HL-60/S4 (cell line): ENCODE results near the gene GZF1.

ENCODE experiments used
- in situ Hi-C: fragments of 300-500 bp; cut with MboI; formaldehyde crosslinking; loops from 2 replicates; pipeline ENCODE4 v1.14.3; 2022; ENCODE audit warnings: low sequenced_read_pairs

Gene GZF1

DNA sequence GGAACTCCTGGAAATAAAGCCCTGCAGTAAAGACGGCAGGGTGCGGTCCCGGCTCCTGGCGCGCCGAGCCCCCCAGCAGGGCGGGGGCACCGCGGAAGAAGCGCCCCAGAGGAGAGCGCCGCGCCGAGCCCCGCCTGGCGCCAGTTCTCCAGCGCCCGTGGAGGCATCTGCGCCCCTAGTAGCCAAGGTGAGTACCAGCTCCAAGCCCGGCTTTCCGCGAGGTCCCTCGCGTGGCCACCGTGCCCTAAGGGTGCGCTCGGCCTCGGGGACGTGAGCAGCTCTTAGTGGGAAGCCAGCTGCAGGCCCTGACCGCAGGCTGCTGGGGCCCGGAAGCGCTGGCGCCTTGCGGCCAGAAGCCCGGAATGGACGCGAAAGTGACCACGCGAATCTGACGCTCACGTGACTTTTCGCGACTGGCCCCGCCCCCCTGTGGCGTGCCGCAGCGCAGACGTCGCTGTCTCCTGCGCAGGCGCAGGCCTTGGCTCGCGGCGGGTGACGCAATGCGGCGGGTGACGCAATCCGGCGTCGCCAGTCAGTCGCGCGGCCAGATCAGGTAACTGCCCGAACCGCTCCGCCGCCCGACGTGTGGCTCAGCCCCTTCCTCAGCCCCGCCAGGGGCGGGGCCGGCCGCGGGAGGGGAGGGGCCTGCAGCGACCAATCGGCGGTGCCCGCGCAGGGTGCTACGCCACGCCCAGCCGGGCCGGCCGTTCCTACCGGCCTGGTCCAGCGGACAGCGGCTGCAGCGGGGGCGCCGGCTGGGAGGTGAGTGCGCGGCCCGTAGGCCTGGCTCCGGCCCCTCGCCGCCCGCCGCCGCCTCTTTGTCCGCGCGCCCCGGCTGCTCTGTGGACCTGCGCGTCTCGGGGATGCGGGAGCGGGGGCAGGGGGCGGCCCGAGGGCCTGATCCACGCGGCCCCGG lies at the start of gene GZF1:
TSS of gene GZF1 (plus strand) at position 707 of the 916 bp plus-strand sequence. CDS start 2,202 bp downstream, outside the sequence.
- in situ Hi-C loops = no loop called here

DNA sequence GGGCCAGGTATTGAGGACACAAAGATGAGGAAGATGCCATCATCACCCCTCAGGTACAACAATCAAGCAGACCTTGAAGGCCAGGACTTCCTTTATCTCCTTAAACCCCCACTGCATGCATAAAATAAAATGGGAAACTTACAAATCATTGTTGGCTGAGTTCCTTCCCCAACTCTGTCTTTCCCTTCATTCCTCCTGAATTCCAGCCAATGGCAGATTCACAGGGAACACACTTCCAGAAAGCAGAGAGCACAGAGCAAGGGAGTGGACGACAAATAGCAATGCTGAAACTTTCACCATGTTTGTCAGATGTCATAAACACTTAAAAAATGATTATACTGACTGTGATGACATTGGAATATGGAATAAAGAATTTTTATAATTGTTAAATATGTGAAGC lies 48.7 kb upstream of the GZF1 start:
- in situ Hi-C loops = no loop called here

DNA sequence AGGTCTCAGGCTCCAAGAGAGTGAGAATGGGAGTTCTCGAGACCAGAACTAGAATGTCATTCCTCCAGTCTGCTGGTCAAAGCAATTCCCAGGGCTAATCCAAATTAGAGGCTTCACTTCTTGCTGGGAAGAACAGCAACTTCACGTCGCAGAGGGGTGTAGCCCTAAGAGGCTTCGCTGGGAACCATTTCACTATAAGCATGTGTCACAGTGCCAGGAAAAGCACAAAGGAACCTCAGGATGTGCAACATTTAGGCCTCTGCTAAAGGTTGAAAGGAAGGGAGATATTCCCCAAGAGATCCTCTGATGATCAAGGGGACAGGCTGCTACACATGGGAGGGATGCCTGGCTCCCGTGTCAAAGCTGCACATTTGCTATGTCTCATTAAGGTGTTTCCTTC lies 47.3 kb upstream of the GZF1 start:
- in situ Hi-C loops = no loop called here

DNA sequence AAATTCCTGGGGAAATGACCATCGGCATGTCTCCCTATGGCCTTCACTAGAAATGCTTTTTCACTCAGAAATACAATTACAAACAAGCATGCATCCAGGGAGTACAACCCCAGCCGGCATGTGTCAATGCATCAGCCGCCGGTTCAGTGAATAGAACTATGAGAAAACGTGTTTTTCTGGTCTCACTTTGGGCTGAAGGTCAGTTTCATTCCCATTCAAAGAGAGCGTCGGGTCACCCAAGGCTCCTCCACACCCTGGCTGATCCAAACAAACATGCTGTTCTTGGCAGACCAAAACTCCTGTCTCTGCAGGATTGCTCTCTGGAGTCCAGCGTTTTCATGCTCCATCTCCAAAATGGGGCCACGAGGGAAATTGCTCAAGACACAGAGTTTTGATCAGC lies 46.9 kb upstream of the GZF1 start:
- in situ Hi-C loops = no loop called here

DNA sequence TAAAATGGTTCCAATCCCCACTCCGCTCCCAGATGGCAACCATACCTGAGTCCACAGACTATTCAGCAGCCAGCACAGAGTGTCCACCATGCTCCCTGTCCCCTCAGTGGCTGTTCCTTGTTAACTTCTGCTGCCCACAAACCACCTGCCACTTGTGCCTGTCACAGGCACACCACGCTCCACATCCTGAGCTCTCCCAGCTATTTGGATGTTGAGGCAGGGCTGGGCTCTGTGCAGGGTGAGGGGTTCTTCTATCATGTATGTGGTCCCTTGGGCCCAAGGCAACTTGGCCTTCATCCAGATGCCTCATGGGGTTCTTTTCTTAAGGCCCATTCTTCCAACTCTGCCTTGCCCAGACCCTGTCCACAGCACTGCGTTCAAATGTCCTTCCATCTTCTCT lies 45.4 kb upstream of the GZF1 start:
- in situ Hi-C loops = no loop called here

DNA sequence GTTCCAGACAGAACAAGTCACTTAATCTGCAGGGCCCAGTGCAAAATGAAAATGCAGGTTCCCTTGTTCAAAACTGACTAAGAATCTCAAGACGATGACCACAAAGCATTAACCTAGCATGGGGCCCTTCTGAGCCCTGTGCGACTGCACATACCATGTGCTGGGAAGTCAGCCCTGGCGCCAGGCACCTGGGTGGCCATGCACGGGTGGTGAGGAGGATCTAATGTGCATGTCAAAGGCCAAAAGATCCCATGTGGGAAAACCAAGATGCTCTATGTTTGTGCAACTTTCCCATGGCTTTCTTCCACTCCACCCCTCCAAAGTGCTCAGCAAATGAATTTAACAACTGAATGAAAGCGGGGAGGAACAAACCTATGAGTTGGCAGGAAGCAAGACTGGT lies 44.9 kb upstream of the GZF1 start:
- in situ Hi-C loops = no loop called here

DNA sequence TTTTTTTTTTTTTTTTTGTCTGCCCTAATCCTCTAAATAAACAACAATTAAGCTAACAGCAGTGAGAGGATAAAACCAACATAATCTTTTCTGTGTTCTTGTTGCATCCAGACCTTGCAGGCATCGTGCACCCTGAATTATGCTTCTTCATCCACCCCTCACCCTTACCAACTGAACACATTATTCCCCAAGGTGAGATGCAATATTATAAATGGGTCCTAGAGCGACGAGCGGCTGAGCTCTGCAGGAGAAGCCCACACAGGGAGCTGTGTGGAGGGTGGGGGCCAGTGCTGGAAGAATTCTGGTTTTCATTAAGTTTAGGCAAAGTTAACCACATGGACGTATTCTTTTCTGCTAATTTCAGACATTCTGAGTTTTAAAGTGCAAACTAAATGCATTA lies 43.6 kb upstream of the GZF1 start:
- in situ Hi-C loops = no loop called here

DNA sequence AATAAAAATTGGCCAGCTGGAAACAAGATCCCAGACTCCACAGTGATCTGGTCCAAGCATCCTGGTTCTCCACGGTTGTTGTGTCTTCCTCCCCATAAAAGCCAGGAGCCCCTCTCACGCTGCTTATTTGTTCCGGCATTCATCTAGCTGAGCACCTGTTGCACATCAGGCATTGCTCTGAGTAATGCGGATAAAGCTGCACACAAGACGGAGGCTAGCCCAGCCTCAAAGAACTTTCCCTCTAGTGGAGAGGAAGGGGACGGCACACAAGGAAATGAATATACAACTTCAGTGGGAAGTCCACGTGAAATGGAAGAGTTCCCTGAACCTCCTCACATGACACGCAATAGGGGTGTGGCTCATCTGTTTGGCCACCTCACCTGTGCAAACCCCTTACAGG lies 41.7 kb upstream of the GZF1 start:
- in situ Hi-C loops = no loop called here

DNA sequence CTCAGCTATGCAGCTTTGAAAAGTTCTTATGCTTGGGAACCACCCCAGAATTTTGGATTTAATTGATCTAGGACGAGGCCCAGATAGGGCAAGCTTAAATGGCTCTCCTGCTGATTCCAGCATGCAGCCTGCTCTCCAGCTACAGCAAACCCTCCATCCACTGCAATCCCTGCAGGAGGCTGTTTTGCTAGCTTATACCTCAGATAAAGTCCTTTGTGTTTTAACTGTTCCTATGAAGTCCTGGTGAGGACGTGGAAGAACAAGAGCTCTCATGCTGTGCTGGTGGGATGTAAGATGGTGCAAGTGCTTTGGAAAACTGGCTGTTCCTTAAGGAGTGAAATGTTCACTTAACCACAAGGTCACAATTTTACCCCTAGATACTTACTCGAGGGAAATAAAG lies 36.9 kb upstream of the GZF1 start:
- in situ Hi-C loops = no loop called here

DNA sequence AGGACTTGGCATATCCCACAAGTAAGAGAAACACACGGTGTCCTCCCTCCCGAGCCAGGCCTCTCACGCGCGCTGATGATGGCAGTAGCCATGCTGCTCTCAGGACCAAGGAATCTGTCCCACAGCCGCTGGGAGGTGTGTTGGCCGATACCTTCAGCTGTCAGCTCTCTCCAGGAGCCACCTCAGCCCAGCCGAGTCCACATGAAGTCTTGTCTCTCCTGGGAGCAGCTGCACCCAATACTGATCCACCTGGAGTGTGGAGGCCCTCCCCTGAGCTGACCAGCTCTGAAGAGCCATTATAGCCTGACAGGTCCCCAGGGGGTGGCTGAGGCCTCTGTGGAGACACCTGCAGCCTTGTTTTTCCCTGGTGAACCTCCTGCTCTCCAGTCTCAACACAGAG lies 35.2 kb upstream of the GZF1 start:
- in situ Hi-C loops = no loop called here

DNA sequence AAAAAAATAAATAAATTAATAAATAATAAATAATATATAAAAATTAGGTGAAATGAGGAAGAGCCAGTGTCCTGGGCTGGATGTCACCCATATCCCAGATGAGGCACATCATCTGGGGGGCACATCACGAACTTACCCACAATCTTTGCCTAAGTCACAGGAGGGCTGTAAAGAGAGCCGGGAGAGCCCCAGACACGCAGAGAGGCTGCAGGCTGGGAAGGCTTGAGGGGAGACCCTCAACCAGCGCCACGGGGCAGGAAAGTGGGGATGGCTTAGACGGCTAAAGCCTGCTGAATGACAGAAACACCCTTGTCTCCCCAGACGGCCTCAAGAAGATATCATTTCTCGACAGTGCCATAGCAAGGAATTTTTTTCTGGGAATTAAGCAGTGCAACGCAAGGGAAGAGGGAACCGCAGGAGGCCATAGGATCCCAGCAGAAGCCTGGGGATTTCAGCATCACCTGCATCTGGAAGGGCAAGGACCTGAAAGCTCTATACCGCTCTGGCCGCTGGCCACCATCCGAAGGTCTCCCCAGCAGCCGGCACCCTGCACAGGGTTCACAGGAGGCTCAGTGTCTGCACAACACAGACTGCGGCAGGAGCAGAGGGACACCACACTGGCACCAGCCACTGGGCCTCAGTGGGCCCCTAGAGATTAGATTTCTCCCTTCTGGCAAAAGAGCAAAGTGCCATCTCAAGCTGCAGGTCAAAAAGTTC lies 34.2 kb upstream of the GZF1 start:
- in situ Hi-C loops = no loop called here

DNA sequence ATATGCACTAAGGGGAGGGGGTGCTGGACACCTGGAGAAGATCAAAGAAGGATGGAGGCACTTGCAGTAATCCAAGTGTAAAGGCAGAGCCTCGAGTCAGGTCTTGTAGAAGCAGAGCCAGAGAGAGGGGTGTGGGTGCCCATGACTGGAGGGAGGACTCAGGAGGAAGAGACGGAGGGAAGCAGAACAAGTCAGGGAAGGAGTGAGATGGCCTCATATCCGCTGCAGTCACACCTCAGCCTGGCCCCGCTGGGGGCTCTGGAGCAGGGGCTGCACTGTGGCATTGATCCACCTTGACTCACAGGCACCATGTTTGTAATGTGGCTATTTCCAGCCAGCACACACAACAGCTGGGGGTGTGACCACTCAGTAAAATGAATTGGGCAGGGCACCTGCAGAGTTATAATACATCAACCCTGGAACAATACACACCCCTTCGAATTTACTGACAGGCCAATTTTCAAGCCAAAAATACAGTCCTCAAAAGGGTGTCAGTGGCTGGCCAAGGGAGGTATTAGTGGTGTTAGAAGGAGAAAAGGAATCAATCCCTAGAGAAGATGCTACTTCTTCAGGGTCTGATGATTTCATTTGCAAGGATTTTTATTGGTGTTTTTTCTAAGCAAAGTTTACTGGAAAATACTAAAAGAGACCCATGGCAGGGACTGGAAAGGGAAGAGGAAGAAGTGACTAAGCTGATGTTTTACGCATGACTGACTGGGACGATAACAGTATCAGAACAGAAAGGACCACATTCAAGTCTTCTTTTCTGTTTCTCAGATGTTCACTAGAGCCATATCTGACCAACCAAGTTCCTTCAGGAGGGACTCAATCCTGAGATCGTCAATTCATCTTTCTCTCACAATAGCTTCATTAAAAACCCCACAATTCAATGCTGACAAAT lies 30.3 kb upstream of the GZF1 start:
- in situ Hi-C loops = no loop called here

DNA sequence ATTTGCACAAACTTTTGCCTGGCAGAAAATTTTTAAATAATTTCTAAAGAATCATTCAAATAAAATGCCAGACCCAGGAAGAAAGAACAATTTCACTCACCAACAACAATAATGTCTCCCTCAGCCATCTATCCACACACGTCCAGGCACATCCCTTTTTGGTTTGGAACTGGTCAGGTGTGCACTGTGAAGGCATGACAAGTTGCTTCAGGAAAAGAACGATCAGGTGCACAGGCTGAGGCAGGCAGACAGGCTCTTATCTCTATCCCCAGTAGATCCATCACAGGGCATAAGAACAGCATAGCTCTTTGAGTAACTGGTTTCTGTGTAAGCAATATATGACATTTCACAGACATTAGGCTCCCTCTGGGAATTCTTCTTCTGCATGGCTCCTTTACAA lies 29.5 kb upstream of the GZF1 start:
- in situ Hi-C loops = no loop called here

DNA sequence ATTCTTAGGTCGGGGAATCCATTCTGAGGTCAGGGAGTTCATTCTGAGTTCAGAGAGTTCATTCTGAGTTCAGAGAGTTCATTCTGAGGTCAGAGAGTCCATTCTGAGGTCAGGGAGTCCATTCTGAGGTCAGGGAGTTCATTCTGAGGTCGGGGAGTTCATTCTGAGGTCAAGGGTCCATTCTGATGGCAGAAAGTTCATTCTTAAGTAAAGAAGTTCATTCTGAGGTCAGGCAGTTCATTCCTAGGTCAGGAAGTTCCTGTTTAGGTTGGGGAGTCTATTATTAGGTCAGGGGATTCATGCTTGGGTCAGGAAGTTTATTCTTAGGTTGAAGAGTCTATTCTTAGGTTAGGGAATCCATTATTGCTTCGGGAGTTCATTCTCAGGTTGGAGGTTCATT lies 27.9 kb upstream of the GZF1 start:
- in situ Hi-C loops = no loop called here

DNA sequence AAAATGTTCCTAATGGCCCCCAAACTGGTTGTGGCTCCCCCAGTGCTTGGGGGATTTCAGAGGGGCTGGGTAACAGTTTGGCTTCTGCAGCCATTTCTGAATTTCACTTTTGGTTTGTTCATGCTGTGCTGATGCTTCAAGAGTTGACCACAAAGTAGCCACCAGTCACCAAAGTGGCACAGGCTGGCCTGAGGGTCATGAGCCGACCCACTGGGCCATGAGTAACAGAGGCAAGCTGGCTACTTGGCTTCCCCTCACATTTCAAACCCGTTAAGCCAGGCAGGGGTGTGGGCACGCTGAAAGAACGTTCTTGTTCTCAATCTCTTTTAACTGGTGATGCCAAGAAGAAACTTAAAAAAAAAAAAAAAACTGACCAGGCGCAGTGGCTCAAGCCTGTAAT lies 26.5 kb upstream of the GZF1 start:
- in situ Hi-C loops = no loop called here

DNA sequence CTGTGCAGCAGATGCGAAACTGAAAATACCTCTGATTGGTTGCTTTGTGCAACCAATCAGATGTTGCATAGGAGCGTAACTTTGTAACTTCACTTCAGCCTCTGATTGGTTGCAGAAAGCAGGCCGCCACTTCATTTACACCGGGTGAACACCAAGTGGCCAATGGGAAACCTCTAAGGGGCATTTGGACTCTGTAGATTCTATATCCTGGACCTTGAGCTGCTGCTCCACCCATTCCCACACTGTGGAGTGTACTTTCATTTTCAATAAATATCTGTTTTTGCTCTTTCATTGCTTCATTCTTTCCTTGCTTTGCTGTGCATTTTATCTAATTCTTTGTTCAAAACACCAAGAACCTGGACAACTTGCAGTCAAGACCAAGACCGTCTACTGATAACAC lies 25.5 kb upstream of the GZF1 start:
- in situ Hi-C loops = no loop called here

DNA sequence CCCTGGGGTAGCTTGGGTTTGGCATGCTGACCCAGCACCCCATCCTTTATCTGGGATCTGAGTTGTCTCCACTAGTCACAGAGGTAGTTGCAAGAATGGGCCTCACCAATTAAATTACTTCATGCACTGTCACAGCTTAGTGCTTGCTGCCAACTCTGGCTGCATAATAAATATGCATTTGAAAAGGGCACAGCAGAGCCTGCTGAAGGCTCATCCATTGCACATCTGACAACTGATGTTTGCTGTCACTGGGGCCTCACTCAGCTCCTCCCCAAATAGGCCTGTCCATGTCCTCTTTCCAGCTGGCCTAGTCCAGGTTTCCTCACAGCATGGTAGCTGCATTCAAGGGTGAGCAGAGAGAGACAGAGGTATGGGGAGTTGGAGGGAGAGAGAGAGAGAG lies 24.7 kb upstream of the GZF1 start:
- in situ Hi-C loops = no loop called here

DNA sequence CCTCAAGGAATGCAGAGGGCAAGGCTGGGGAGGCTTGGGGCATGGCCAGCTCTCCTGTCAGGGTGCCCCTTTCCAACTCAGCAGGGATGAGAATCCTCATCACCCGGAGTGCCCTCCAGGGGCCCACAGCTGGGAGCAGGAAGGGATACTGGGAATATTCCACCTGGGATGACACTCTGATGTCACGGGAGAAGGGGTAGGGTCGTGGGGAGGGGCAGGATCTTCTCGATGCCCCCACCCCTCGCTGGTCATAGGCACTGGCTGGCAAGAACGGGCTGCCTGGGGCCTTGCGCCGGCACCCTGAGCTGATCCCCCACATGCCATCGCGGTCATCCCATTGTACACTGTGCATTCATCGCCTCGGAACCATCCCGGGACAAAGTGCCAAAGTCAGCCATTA lies 22.0 kb upstream of the GZF1 start:
- in situ Hi-C loops = loop anchor here (10.0 kb wide), 3 partner anchors 305 to 1005 kb away; partner anchors contain the start of gene SSTR4

DNA sequence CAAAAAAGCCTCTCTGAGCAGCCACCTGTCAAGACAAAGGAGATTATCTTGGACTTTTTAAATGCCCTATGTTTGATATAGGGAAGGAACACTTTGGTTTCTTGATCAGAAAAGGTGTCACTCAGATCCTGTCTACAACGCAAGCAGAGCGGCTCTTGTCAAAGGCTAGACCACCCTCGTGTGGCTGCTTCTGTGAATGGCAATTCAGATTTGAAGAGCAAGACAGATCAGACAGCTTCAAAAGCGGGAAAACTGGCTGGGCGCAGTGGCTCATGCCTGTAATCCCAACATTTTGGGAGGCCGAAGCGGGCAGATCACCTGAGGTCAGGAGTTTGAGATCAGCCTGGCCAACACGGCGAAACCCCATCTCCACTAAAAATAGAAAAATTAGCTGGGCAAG lies 21.5 kb upstream of the GZF1 start:
- in situ Hi-C loops = loop anchor here (10.0 kb wide), 3 partner anchors 306 to 1006 kb away; partner anchors contain the start of gene SSTR4

DNA sequence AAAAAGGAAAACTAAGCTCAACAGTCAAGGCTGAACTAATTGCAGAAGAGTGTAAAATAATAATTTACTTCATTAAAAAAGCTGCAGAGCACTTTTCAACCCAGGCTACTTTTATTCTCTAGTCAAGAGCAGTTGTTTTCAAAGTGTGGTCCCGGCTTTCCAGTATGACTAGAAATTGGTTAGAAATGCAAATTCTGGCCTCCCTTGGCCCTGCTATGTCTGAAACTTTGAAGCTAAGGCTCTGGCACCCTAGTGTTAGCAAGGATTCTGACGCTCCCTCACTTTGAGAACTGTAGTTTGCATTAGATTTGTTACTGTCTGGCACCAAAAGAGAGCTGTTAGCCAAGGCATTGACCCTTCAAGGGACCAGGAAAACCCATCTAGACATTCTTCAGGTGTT lies 20.9 kb upstream of the GZF1 start:
- in situ Hi-C loops = loop anchor here (10.0 kb wide), 3 partner anchors 306 to 1006 kb away; partner anchors contain the start of gene SSTR4

DNA sequence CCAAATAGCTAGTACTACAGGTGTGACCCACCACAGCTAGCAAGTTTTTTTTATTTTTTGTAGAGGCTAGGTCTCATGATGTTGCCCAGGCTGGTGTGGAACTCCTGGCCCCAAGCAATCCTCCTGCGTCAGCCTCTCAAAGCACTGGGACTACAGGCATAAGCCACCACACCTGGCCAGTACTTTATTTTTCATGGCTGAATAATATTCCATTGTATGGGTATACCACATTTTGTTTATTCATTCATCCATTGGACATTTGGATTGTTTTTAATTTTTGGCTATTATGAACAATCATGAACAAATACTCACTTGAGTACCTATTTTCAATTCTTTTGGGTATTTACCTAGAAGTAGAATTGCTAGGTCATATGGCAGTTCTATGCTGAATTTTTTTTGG lies 18.4 kb upstream of the GZF1 start:
- in situ Hi-C loops = loop anchor here (10.0 kb wide), 3 partner anchors 309 to 1009 kb away; partner anchors contain the start of gene SSTR4
